Measurements from ENCODE around the gene HS3ST6.
"Not testable (repeated sequence)": the region's sequence is repeated elsewhere in the genome, so short reads cannot be mapped to it uniquely, and the experiment has no call there.

The HS3ST6 gene

DNA sequence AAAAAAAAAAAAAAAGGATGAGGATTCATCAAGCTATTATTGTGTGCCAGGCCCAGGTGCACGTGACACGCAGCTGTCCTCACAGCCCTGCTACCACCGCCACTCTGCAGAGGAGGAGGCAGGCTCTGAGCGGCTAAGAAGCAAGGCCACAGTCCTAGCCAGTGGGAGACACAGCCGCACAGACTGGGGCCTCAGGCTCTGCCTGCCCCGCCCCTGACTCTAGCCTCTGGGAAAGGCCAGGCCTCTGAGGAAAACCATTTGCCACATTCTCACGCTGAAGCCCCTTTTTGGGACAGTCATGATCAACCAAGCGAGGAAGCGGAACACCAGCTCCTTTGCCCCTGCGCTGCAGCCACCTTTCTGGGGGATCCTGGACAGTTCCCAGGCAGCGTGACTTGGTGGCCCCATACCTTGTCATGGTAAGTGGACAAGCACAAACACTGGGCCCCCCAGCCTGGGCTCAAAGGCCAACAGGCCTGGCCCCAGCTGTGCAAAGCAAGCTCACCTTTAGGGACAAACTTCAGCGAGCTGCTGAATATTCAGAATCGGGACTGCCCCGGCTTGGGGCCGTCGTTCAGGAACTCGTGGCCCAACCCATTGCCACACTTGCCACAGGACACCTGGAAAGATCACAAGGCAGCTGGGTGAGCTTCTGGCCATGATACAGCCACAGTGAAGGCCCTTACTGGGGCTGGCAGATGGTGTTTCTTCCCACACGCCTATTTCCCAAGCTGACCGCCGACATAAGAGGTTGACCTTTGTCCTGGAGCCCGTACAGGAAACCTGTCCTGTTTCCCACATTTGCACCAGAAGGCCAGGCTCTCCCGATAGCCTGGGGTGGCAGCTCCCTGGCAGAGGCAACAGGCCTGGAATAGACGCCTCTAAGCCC, 22.3 kb upstream of the HS3ST6 start:
- POLR2A ChIA-PET, result interaction anchor here (0.5 to 1.8 kb wide), 2 partner anchors 24 to 48 kb away, joined by 3 to 12 read pairs; partner anchors contain the start of gene RPS2
- no peak for DNase-seq (ENCODE audit: extremely low spot score)
- TF ChIP-seq CTCF (IDR thresholded peaks at IDR 0.05; ENCODE audit: control extremely low read depth, extremely low read depth, low read depth, missing control alignments), result no peak
- CTCF ChIA-PET, result interaction anchor here (1.2 to 2.8 kb wide), 5 partner anchors 12 to 167 kb away, joined by 3 to 20 read pairs (median 3); partner anchors contain the start of gene RPS2

DNA sequence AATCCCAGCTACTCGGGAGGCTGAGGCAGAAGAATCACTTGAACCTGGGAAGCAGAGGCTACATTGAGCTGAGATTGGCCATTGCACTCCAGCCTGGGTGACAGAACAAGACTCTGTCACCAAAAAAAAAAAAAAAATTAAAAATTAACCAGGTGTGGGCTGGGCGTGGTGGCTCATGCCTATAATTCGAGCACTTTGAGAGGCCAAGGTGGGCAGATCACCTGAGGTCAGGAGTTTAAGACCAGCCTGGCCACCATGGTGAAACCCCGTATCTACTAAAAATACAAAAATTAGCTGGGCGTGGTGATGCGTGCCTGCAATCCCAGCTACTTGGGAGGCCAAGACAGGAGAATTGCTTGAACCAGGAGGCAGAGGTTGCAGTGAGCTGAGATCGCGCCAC, 21.6 kb upstream of the HS3ST6 start:
- ChIA-PET CTCF (interaction anchor here (2.8 kb wide), 1 partner anchor 11 kb away, joined by 20 read pairs; no protein-coding TSS in a partner anchor), POLR2A (interaction anchor here (0.5 to 0.6 kb wide), 2 partner anchors 25 to 49 kb away, joined by 3 read pairs; partner anchors contain the start of gene RPS2)
- not testable (repeated sequence) for DNase-seq (ENCODE audit: extremely low spot score)

GRCh38 chr16:1938910-1939309, 20.7 kb upstream of the HS3ST6 start:
- no peak for DNase-seq (ENCODE audit: extremely low spot score)
- TF ChIP-seq CTCF (IDR thresholded peaks at IDR 0.05; ENCODE audit: control extremely low read depth, extremely low read depth, low read depth, missing control alignments), result no peak
- CTCF ChIA-PET, result interaction anchor here (1.0 kb wide), 1 partner anchor 9 kb away, joined by 3 read pairs; no protein-coding TSS in a partner anchor
- POLR2A ChIA-PET, result no interaction called here

DNA sequence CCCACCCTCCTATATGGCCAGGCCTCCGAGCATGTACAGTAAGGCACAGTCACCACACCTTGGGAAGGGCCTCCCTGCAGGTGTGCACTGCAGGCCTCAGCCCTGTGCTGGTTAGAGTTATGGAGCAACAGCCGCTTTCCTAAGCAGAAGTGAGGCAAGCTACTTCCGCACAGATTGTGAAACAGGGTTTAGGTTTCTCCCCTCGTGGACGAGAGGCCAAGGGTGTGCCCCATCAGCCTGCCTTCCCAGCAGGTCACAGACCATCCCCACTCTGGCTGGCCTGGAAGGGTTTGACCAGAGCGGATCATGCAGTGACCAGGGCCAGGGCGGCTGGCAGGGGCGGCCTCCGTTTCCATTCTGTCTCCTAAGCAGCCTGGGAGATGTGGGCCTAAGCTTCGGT, 20.1 kb upstream of the HS3ST6 start:
- TF ChIP-seq CTCF (IDR thresholded peaks at IDR 0.05; ENCODE audit: control extremely low read depth, extremely low read depth, low read depth, missing control alignments), result no peak
- ChIA-PET POLR2A (no interaction called here), CTCF (interaction anchor here (1.0 kb wide), 1 partner anchor 8 kb away, joined by 3 read pairs; no protein-coding TSS in a partner anchor)
- no peak for DNase-seq (ENCODE audit: extremely low spot score)

DNA sequence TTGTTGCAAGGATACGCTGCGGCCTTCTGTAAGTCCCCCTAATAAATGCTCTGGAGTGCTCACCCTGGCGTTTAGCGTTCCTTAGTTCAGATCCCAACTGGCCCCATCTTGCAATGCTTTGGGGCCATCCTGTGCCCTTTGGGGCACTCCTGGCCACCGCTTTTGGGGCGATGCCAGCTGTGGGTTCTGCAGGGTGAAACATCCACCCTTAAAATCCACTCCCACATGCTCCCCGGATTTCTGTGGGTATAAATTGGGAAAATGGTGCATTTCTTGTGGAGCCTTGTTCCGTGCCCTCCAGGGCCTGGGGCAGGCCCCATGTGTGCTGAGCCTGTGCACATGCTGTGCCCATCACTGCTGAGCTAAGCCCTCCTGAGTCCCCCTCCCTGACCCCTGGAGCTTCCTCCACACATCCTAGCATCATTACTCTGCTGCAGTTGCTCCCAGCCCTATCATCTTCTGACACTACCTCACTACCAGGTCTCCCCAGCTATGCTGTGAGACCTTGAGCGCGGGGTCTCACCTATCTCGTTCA, 18.8 kb upstream of the HS3ST6 start:
- no peak for DNase-seq (ENCODE audit: extremely low spot score)
- ChIA-PET CTCF (no interaction called here), POLR2A (no interaction called here)
- TF ChIP-seq CTCF (IDR thresholded peaks at IDR 0.05; ENCODE audit: control extremely low read depth, extremely low read depth, low read depth, missing control alignments), result no peak

GRCh38 chr16:1933097-1933661, 15.0 kb upstream of the HS3ST6 start:
- no peak for TF ChIP-seq CTCF (IDR thresholded peaks at IDR 0.05; ENCODE audit: control extremely low read depth, extremely low read depth, low read depth, missing control alignments)
- no peak for DNase-seq (ENCODE audit: extremely low spot score)
- POLR2A ChIA-PET, result no interaction called here
- CTCF ChIA-PET, result no interaction called here
